BLaER1 (cell line): Measurements from ENCODE around the gene MC1R.

Experiments
- H3K27ac ChIP-seq: shearing (Covaris generic); formaldehyde crosslinking; 2 replicates; pipeline ENCODE4 v1.8.1; 2022
- H3K27me3 ChIP-seq: shearing (Covaris generic); formaldehyde crosslinking; 2 replicates; pipeline ENCODE4 v1.8.1; 2022
- H3K36me3 ChIP-seq: shearing (Covaris generic); formaldehyde crosslinking; 2 replicates; pipeline ENCODE4 v1.8.1; 2022
- H3K4me1 ChIP-seq: shearing (Covaris generic); formaldehyde crosslinking; 2 replicates; pipeline ENCODE4 v1.8.1; 2022
- H3K4me2 ChIP-seq: shearing (Covaris generic); formaldehyde crosslinking; 2 replicates; pipeline ENCODE4 v1.8.1; 2022
- H3K4me3 ChIP-seq: shearing (Covaris generic); formaldehyde crosslinking; 2 replicates; pipeline ENCODE4 v1.8.1; 2022
- H3K9ac ChIP-seq: shearing (Covaris generic); formaldehyde crosslinking; 2 replicates; pipeline ENCODE4 v1.8.1; 2022
- H3K9me3 ChIP-seq: shearing (Covaris generic); formaldehyde crosslinking; 2 replicates; pipeline ENCODE4 v1.8.1; 2022
- H4K20me1 ChIP-seq: shearing (Covaris generic); formaldehyde crosslinking; 2 replicates; pipeline ENCODE4 v1.8.1; 2022
- Cebpa-rat ChIP-seq: shearing (Covaris generic); IDR thresholded peaks from 2 replicates; pipeline ENCODE4 v1.8.1; 2022

MC1R gene

GRCh38 chr16:89895482-89896250 lies 23.0 kb upstream of the MC1R start:
- no peak for TF ChIP-seq Cebpa-rat
- Histone ChIP-seq H3K36me3 (peaks cover 100% of the 10 kb centered on the region), H3K27me3 (no peaks in the 10 kb centered on the region), H3K4me3 (no peak overlapping the region), H3K4me1 (no peaks in the 10 kb centered on the region), H3K9me3 (no peaks in the 10 kb centered on the region), H4K20me1 (peaks cover 87% of the 10 kb centered on the region), H3K4me2 (no peak overlapping the region), H3K9ac (no peak overlapping the region), H3K27ac (no peak overlapping the region)

GRCh38 chr16:89897204-89897603 lies 21.5 kb upstream of the MC1R start:
- peaks cover 91% of the 10 kb centered on the region for H3K36me3 ChIP-seq
- H3K4me3 ChIP-seq, result no peak overlapping the region
- peaks cover 75% of the 10 kb centered on the region for H4K20me1 ChIP-seq
- no peak overlapping the region for H3K27ac ChIP-seq
- H3K9me3 ChIP-seq, result no peaks in the 10 kb centered on the region
- TF ChIP-seq Cebpa-rat, result no peak
- H3K4me1 ChIP-seq, result no peaks in the 10 kb centered on the region
- no peak overlapping the region for H3K4me2 ChIP-seq
- no peak overlapping the region for H3K9ac ChIP-seq
- H3K27me3 ChIP-seq, result no peaks in the 10 kb centered on the region

- no peaks in the 10 kb centered on the region for H3K4me1 ChIP-seq
- no peak overlapping the region for H3K4me2 ChIP-seq
- no peak overlapping the region for H3K27ac ChIP-seq
- H3K9me3 ChIP-seq, result no peaks in the 10 kb centered on the region
- H3K4me3 ChIP-seq, result no peak overlapping the region
- H4K20me1 ChIP-seq, result peaks cover 72% of the 10 kb centered on the region
- peaks cover 88% of the 10 kb centered on the region for H3K36me3 ChIP-seq
- no peak for TF ChIP-seq Cebpa-rat
- H3K9ac ChIP-seq, result no peak overlapping the region
- no peaks in the 10 kb centered on the region for H3K27me3 ChIP-seq
Measured at GRCh38 chr16:89898201-89898967, 20.3 kb upstream of the MC1R start.

GRCh38 chr16:89899879-89900481 lies 18.7 kb upstream of the MC1R start:
- H3K9ac ChIP-seq, result no peak overlapping the region
- H3K4me2 ChIP-seq, result no peak overlapping the region
- no peaks in the 10 kb centered on the region for H3K9me3 ChIP-seq
- TF ChIP-seq Cebpa-rat, result no peak
- H3K4me1 ChIP-seq, result 0 out of 2 replicates have a peak, but pooled peaks cover 2% of the 10 kb centered on the region
- H3K27ac ChIP-seq, result no peak overlapping the region
- H4K20me1 ChIP-seq, result peaks cover 73% of the 10 kb centered on the region
- H3K4me3 ChIP-seq, result no peak overlapping the region
- H3K27me3 ChIP-seq, result no peaks in the 10 kb centered on the region
- peaks cover 88% of the 10 kb centered on the region for H3K36me3 ChIP-seq

- Histone ChIP-seq H3K9ac (no peak overlapping the region), H3K4me1 (peaks cover 11% of the 10 kb centered on the region), H3K27me3 (no peaks in the 10 kb centered on the region), H4K20me1 (peaks cover 73% of the 10 kb centered on the region), H3K9me3 (peaks cover 2% of the 10 kb centered on the region; the same call in 1 of the 2 replicates), H3K36me3 (peaks cover 88% of the 10 kb centered on the region), H3K4me2 (no peak overlapping the region), H3K4me3 (no peak overlapping the region), H3K27ac (no peak overlapping the region)
- TF ChIP-seq Cebpa-rat, result no peak
Measured at GRCh38 chr16:89900885-89901284, 17.8 kb upstream of the MC1R start.

GRCh38 chr16:89902980-89903379 lies 15.7 kb upstream of the MC1R start:
- peaks cover 18% of the 10 kb centered on the region for H3K4me1 ChIP-seq
- H3K9ac ChIP-seq, result no peak overlapping the region
- H4K20me1 ChIP-seq, result peaks cover 65% of the 10 kb centered on the region
- TF ChIP-seq Cebpa-rat, result no peak
- H3K4me3 ChIP-seq, result no peak overlapping the region
- peaks cover 18% of the 10 kb centered on the region for H3K9me3 ChIP-seq
- no peak overlapping the region for H3K27ac ChIP-seq
- no peak overlapping the region for H3K4me2 ChIP-seq
- no peaks in the 10 kb centered on the region for H3K27me3 ChIP-seq
- H3K36me3 ChIP-seq, result peaks cover 82% of the 10 kb centered on the region

GRCh38 chr16:89903908-89904515 lies 14.7 kb upstream of the MC1R start:
- H3K27me3 ChIP-seq, result no peaks in the 10 kb centered on the region
- peaks cover 18% of the 10 kb centered on the region for H3K9me3 ChIP-seq
- no peak overlapping the region for H3K4me2 ChIP-seq
- peaks cover 55% of the 10 kb centered on the region for H4K20me1 ChIP-seq
- TF ChIP-seq Cebpa-rat, result no peak
- no peak overlapping the region for H3K4me3 ChIP-seq
- no peak overlapping the region for H3K9ac ChIP-seq
- no peak overlapping the region for H3K27ac ChIP-seq
- H3K36me3 ChIP-seq, result peaks cover 80% of the 10 kb centered on the region
- H3K4me1 ChIP-seq, result peaks cover 18% of the 10 kb centered on the region

- H4K20me1 ChIP-seq, result peaks cover 55% of the 10 kb centered on the region
- H3K4me2 ChIP-seq, result no peak overlapping the region
- no peak overlapping the region for H3K9ac ChIP-seq
- peaks cover 21% of the 10 kb centered on the region for H3K4me1 ChIP-seq
- no peaks in the 10 kb centered on the region for H3K27me3 ChIP-seq
- H3K36me3 ChIP-seq, result peaks cover 80% of the 10 kb centered on the region
- no peak overlapping the region for H3K27ac ChIP-seq
- peaks cover 18% of the 10 kb centered on the region for H3K9me3 ChIP-seq
- TF ChIP-seq Cebpa-rat, result no peak
- no peak overlapping the region for H3K4me3 ChIP-seq
Measured at GRCh38 chr16:89904606-89905510, 13.8 kb upstream of the MC1R start.

- Histone ChIP-seq H3K27ac (no peak overlapping the region), H3K4me3 (no peak overlapping the region), H3K9ac (0 out of 2 replicates have a peak overlapping the region, but pooled peaks have one; percentile 24), H3K4me1 (peaks cover 28% of the 10 kb centered on the region), H4K20me1 (peaks cover 55% of the 10 kb centered on the region), H3K4me2 (peak overlapping the region; percentile 19; the same call in 1 of the 2 replicates), H3K9me3 (peaks cover 18% of the 10 kb centered on the region), H3K36me3 (peaks cover 80% of the 10 kb centered on the region), H3K27me3 (no peaks in the 10 kb centered on the region)
- TF ChIP-seq Cebpa-rat, result no peak
Measured at GRCh38 chr16:89905511-89906139, 13.0 kb upstream of the MC1R start.
